HG02973 (cell line): Measurements from ENCODE around the gene PCDHGB7.
"Not testable (repeated sequence)": the region's sequence is repeated elsewhere in the genome, so short reads cannot be mapped to it uniquely, and the experiment has no call there.

ENCODE experiments used
- ATAC-seq: cut with Tn5 transposase; IDR thresholded peaks from one replicate; pipeline ENCODE4 v1.9.1; 2021; ENCODE audit warnings: moderate library complexity; ENCODE audit not compliant: unreplicated experiment

Gene PCDHGB7

DNA sequence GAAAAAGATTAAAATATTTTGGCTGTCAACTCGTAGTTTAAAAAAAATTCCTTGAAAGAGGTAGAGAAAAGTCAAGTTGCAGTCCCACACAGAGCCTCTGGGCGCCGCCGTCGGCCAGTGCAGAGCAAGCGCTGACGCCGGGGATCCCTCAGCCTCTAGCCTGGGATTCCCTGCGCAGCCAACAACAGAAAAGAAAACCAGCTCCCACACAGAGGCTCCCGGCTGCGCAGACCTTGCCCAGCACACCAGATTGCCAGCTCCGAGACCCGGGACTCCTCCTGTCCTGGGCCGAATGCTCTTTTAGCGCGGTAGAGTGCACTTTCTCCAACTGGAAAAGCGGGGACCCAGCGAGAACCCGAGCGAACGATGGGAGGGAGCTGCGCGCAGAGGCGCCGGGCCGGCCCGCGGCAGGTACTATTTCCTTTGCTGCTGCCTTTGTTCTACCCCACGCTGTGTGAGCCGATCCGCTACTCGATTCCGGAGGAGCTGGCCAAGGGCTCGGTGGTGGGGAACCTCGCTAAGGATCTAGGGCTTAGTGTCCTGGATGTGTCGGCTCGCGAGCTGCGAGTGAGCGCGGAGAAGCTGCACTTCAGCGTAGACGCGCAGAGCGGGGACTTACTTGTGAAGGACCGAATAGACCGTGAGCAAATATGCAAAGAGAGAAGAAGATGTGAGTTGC is at the start of gene PCDHGB7:
TSS of gene PCDHGB7 (plus strand) at position 184 of the 679 bp plus-strand sequence. CDS start at position 367, 183 bp downstream.
- ATAC-seq = peak; percentile 89

GRCh38 chr5:141369994-141370848 is 47.3 kb upstream of the PCDHGB7 start, which contains the start of gene PCDHGB3:
Gene PCDHGB3 (plus strand): TSS chr5:141370242. CDS start chr5:141370395, 153 bp downstream.
- peak; percentile 98 for ATAC-seq

DNA sequence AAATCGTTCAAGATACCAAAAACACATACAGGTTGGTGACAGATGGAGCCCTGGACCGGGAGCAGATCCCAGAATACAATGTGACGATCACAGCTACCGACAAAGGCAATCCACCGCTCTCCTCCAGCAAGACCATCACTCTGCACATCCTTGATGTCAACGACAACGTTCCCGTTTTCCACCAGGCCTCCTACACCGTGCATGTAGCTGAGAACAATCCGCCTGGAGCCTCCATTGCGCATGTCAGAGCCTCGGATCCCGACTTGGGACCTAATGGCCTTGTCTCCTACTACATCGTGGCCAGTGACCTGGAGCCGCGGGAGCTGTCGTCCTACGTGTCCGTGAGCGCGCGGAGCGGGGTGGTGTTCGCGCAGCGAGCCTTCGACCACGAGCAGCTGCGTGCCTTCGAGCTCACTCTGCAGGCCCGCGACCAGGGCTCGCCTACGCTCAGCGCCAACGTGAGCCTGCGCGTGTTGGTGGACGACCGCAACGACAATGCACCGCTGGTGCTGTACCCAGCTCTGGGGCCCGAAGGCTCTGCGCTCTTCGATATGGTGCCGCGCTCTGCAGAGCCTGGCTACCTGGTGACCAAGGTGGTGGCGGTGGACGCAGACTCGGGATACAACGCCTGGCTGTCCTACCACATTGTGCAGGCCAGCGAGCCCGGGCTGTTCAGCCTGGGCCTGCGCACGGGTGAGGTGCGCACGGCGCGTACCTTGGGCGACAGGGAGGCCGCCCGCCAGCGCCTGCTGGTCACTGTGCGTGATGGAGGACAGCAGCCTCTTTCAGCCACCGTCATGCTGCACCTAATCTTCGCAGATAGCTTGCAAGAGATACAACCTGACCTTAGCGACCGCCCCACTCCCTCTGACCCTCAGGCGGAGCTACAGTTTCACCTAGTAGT is 45.7 kb upstream of the PCDHGB7 start:
- no peak for ATAC-seq

- no peak for ATAC-seq
These were observed 43.7 kb upstream of the PCDHGB7 start, which contains the start of gene PCDHGA6 for GRCh38 chr5:141373673-141374317. Gene PCDHGA6 (plus strand): TSS chr5:141373891. CDS start chr5:141374084, 193 bp downstream.

GRCh38 chr5:141374627-141375026 is 42.9 kb upstream of the PCDHGB7 start:
- ATAC-seq = no peak

DNA sequence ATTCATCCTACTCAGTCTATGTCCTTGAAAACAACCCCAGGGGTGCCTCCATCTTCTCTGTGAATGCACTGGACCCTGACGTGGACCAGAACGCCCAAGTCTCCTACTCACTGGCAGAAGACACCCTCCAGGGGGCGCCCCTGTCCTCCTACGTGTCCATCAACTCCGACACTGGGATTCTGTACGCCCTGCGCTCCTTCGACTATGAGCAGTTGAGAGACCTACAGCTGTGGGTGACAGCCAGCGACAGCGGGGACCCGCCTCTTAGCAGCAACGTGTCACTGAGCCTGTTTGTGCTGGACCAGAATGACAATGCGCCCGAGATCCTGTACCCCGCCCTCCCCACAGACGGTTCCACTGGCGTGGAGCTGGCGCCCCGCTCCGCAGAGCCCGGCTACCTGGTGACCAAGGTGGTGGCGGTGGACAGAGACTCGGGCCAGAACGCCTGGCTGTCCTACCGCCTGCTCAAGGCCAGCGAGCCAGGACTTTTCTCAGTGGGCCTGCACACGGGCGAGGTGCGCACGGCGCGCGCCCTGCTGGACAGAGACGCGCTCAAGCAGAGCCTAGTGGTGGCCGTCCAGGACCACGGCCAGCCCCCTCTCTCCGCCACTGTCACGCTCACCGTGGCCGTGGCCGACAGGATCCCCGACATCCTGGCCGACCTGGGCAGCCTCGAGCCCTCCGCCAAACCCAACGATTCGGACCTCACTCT is 41.9 kb upstream of the PCDHGB7 start:
- ATAC-seq = not testable (repeated sequence)

DNA sequence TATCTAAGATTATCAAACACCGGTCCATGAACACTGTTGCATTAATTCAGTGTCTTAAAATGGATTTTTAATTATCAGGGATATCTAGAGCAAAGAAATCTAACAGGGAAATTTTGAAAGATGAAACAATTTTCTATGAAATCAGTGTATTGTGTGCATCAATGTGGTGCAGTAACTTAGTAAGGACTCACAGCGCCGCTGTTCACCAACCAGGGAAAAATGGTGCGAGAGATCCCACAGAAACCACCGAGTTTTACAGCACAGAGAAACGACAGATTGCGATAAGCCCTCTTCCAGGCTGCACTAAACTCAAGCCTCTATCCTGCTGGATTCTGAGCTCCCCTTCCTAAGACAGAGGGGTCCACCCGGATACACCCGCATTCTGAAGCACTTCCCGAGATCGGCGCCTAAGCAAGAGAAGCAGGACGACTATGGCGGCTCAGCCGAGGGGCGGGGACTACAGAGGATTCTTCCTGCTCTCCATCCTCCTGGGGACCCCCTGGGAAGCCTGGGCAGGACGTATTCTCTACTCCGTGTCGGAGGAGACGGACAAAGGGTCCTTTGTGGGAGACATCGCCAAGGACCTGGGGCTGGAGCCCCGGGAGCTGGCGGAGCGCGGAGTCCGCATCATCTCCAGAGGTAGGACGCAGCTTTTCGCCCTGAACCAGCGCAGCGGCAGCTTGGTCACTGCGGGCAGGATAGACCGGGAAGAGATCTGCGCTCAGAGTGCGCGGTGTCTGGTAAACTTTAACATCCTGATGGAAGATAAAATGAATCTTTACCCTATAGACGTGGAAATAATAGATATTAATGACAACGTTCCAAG is 34.8 kb upstream of the PCDHGB7 start, which contains the start of gene PCDHGA7:
TSS of gene PCDHGA7 (plus strand) at position 274 of the 826 bp plus-strand sequence. CDS start at position 432, 158 bp downstream.
- ATAC-seq = peak; percentile 69

DNA sequence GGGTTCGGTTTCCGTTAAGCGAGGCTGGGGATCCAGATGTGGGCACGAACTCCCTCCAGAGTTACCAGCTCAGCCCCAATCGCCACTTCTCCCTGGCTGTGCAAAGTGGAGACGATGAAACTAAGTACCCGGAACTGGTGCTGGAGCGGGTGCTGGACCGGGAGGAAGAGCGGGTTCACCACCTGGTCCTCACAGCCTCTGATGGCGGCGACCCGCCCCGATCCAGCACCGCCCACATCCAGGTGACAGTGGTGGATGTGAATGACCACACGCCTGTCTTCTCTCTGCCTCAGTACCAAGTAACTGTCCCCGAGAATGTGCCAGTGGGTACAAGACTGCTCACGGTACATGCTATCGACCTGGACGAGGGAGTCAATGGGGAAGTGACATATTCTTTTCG is 34.1 kb upstream of the PCDHGB7 start:
- ATAC-seq = no peak

DNA sequence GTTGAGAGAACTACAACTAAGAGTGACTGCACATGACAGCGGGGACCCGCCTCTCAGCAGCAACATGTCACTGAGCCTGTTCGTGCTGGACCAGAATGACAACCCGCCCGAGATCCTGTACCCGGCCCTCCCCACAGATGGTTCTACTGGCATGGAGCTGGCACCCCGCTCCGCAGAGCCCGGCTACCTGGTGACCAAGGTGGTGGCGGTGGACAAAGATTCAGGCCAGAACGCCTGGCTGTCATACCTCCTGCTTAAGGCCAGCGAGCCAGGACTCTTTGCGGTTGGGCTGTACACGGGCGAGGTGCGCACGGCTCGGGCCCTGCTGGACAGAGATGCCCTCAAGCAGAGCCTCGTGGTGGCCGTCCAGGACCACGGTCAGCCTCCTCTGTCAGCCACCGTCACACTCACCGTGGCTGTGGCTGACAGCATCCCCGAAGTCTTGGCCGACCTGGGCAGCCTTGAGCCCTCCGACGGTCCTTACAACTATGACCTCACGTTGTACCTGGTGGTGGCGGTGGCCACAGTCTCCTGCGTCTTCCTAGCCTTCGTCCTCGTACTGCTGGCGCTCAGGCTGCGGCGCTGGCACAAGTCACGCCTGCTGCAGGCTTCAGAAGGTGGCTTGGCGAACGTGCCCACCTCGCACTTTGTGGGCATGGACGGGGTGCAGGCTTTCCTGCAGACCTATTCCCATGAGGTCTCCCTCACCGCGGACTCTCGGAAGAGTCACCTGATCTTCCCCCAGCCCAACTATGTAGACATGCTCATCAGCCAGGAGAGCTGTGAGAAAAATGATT is 32.8 kb upstream of the PCDHGB7 start:
- ATAC-seq = no peak

DNA sequence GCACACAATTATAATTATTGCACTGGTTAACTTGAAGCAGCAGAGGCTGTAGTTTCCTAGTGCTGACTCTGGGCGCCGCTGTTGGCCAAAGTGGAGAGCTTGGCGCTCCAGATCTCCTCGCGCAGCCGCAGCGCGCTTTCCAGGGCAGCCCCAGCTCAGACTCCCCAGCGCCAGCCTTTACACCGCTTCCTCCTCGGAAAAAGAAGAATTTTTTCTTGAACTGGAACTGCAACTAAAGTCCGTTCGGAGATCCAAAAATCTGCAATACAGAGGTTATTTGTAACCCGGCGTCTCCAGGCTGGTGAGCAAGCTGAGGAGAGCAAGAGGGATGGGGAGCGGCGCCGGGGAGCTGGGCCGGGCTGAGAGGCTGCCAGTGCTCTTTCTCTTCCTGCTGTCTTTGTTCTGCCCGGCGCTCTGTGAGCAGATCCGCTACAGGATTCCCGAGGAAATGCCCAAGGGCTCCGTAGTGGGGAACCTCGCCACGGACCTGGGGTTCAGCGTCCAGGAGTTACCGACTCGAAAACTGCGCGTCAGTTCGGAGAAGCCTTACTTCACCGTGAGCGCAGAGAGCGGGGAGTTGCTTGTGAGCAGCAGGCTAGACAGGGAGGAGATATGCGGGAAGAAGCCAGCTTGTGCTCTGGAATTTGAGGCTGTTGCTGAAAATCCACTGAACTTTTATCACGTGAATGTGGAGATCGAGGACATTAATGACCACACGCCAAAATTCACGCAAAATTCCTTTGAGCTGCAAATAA is 29.7 kb upstream of the PCDHGB7 start, which contains the start of gene PCDHGB4:
TSS of gene PCDHGB4 (plus strand) at position 142 of the 755 bp plus-strand sequence. CDS start at position 329, 187 bp downstream.
- peak; percentile 89 for ATAC-seq

DNA sequence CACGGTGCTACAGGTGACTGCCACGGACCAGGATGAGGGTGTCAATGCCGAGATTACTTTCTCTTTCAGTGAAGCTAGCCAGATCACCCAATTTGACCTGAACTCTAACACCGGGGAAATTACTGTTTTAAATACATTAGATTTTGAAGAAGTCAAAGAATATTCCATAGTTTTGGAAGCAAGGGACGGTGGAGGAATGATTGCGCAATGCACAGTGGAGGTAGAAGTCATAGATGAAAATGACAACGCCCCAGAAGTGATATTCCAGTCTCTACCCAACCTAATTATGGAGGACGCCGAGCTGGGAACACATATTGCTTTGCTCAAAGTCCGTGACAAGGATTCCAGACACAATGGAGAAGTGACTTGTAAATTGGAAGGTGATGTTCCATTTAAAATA is 28.8 kb upstream of the PCDHGB7 start:
- ATAC-seq = no peak

GRCh38 chr5:141389153-141390042 is 28.1 kb upstream of the PCDHGB7 start:
- ATAC-seq = no peak

- no peak for ATAC-seq
These were observed 24.9 kb upstream of the PCDHGB7 start, which contains the start of gene PCDHGA8 for GRCh38 chr5:141392429-141393198. Gene PCDHGA8 (plus strand): TSS chr5:141392633. CDS start chr5:141392814, 181 bp downstream.

GRCh38 chr5:141393267-141393666 is 24.2 kb upstream of the PCDHGB7 start:
- ATAC-seq = no peak
